GM21526 (cell line): ENCODE data around the gene RRBP1.

Experiments used
- ATAC-seq: cut with Tn5 transposase; IDR thresholded peaks from one replicate; pipeline ENCODE4 v1.9.1; 2021; ENCODE audit warnings: moderate library complexity; ENCODE audit not compliant: unreplicated experiment, low FRiP score

The RRBP1 gene

GRCh38 chr20:17638835-17639407 lies 43.1 kb downstream of the RRBP1 start:
- ATAC-seq: no peak

- no peak for ATAC-seq
These were observed 43.9 kb downstream of the RRBP1 start for GRCh38 chr20:17637985-17638640.

GRCh38 chr20:17637413-17637780 lies 44.6 kb downstream of the RRBP1 start:
- no peak for ATAC-seq

- no peak for ATAC-seq
These were observed 45.3 kb downstream of the RRBP1 start for GRCh38 chr20:17636523-17637412.

GRCh38 chr20:17635332-17636244 lies 46.5 kb downstream of the RRBP1 start:
- ATAC-seq: no peak

- ATAC-seq: no peak
These were observed 47.2 kb downstream of the RRBP1 start for GRCh38 chr20:17634661-17635331.

GRCh38 chr20:17633850-17634500 lies 48.1 kb downstream of the RRBP1 start:
- ATAC-seq: no peak

- no peak for ATAC-seq
These were observed 48.7 kb downstream of the RRBP1 start for GRCh38 chr20:17633221-17633849.

- ATAC-seq: no peak
These were observed 50.3 kb downstream of the RRBP1 start for GRCh38 chr20:17631576-17632319.

GRCh38 chr20:17630806-17631195 lies 51.2 kb downstream of the RRBP1 start:
- no peak for ATAC-seq

GRCh38 chr20:17630151-17630805 lies 51.8 kb downstream of the RRBP1 start:
- ATAC-seq: no peak

- no peak for ATAC-seq
These were observed 52.4 kb downstream of the RRBP1 start for GRCh38 chr20:17629678-17630089.

- ATAC-seq: no peak
These were observed 53.0 kb downstream of the RRBP1 start for GRCh38 chr20:17629025-17629424.

- no peak for ATAC-seq
These were observed 53.8 kb downstream of the RRBP1 start for GRCh38 chr20:17628101-17628841.

- ATAC-seq: no peak
These were observed 54.7 kb downstream of the RRBP1 start for GRCh38 chr20:17627101-17627955.
